Kidney tubule cell (primary cell): ENCODE data around the gene ST3GAL5.
"Not testable (repeated sequence)": the region's sequence is repeated elsewhere in the genome, so short reads cannot be mapped to it uniquely, and the experiment has no call there.

Experiments used
- DNase-seq: peaks from one replicate; pipeline ENCODE4 v3.0.0-alpha.2; 2018; ENCODE audit warnings: low spot score

The ST3GAL5 gene

DNA sequence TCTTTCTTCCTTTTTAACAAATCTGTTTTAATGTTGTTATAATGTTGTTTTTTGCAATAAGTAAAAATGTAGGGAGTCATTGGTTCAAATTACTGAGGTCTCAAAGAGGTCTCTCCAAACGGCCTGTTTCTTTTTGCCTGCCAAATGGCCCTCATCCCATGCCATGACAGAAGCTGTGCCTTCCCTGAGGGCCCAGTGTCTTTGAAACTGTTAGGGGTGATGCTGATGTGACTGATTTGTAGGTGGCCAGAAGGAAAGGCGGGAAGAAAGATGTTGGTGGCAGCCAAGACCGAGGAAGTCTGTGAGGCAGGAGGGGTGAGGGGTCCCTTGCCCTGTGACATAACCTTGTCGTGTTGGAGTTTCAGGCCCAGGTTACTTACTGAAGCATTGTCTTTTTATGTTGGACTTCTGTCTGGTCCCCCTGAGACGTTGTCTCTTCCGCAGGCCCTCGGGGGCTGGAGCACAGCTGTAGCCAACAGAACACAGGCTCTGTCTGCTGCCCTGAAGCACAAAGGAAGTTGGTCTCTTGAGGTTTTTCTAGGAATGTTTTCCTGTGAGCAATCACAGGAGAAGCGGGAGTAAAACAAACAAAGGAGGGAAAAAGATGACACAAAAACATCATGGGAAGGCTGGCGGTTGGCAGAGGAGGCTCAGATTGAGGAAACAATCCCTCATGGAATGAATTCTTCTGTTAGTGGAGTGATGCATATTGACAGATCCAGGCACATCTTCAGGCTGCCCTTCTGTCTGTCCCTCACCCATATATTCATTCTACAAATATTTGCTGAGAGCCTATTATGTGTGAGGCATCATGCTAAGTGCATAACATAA is 4.9 kb upstream of the ST3GAL5 start:
- peak; percentile 85 for DNase-seq

GRCh38 chr2:85892216-85892944 is 3.6 kb upstream of the ST3GAL5 start:
- no peak for DNase-seq

GRCh38 chr2:85890522-85891176 is 1.9 kb upstream of the ST3GAL5 start:
- no peak for DNase-seq

GRCh38 chr2:85889627-85890281 is 964 bp upstream of the ST3GAL5 start:
- DNase-seq = no peak

DNA sequence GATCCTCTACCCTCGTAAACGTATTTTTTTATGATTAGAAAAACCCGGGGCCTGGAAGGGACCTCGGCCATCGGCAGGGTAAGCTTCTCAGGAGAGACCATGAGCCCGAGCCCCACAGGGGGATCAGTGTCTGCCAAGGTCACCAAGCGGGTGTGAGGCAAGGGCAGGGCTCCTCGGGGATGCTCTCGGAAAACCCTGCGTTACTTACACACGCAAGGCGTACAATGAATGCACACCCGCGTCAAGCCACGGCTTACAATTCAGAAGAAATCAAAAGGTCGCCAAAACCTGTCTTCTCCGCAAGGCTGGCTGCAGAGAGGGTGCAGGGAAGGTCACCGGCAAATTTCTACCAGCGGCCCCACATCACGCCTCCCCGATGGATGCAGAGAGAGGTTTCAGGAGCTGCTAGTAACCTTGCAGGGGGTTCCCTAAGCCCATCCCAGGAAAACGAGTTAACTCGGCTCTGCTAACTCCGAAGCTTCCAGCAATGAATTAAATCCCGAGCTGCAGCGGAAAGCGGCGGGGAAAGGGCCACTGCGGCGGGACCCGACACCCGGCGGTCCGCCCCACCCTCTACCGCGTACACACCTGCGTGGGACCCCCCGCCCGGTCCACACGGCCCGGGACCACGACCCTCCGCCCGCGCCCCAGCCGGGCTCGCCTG is 638 bp downstream of the ST3GAL5 start:
- DNase-seq = no peak

DNA sequence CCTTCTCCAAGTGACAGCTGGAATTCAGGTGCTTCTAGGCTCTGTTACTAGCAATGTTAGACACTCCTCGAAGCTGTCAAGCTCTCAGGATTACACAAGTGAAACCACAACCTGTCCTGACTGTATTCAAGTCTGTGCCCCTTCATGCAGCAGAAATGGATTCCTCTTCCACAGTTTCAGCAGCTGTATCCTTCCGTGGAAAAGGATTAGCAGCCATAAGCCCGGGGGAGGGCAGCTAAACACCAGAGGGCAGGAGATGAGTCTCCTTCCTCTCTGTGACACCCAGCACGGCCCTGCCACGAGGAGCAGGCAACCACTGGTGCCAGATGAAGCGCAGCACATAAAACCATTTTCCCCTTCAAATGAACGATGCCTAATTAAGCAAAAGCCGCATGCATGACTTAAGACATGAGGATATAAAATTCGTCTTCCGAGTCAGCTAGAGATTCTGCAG is 1.2 kb downstream of the ST3GAL5 start:
- peak; percentile 55 for DNase-seq

GRCh38 chr2:85886590-85886989 is 2.2 kb downstream of the ST3GAL5 start:
- DNase-seq = peak; percentile 83

DNA sequence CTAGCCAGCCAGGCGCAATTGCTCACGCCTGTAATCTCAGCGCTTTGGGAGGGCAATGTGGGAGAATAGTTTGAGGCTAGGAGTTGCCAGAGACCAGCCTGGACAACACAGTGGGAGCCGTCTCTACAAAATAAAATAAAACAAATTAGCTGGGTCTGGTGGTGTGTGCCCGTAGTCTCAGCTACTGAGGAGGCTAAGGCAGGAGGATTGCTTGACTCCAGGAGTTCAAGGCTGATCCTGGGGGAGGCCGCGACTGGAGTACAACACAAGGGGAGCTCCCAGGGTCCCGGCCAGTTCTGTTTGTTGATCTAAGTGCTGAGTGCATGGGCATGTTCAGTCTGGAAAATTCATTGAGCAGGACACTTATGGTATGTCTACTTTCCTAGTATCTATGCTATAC is 2.6 kb downstream of the ST3GAL5 start:
- DNase-seq = no peak

- not testable (repeated sequence) for DNase-seq
These were observed 7.0 kb downstream of the ST3GAL5 start for GRCh38 chr2:85881781-85882180.

GRCh38 chr2:85880716-85881328 is 8.0 kb downstream of the ST3GAL5 start:
- DNase-seq = not testable (repeated sequence)

GRCh38 chr2:85878719-85879370 is 9.9 kb downstream of the ST3GAL5 start:
- peak; percentile 52 for DNase-seq

- DNase-seq = no peak
These were observed 13.3 kb downstream of the ST3GAL5 start for GRCh38 chr2:85875350-85876050.

- no peak for DNase-seq
These were observed 15.1 kb downstream of the ST3GAL5 start for GRCh38 chr2:85873679-85874078.

DNA sequence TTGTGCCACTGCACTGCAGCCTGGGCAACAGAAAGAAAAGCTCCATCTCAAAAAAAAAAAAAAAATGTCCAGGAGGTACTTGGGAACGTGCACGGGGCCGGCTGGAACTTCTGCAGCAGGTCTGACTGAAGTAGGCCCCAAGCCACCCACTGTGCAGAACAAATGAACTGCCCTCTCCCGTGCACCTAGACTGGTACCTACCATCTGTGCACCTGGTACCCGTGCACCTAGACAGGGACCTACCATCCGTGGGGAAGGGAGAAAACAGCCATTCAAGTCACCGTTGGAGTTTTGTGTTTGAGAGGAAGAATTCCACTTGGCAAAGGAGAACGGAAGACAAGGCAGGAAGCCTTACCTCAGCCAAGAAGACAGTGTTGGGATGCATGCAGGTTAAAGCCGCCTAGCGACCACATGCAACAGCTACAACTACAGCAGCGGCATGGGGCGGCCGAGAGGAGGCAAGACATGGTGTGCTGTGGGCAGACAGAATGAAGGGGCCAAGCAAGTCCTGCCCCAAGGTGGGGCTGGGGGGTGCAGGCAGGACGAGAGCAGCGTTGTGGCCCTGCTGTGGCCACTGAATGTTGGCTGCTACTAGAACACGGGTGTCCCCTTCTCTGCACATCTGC is 16.1 kb downstream of the ST3GAL5 start:
- no peak for DNase-seq

DNA sequence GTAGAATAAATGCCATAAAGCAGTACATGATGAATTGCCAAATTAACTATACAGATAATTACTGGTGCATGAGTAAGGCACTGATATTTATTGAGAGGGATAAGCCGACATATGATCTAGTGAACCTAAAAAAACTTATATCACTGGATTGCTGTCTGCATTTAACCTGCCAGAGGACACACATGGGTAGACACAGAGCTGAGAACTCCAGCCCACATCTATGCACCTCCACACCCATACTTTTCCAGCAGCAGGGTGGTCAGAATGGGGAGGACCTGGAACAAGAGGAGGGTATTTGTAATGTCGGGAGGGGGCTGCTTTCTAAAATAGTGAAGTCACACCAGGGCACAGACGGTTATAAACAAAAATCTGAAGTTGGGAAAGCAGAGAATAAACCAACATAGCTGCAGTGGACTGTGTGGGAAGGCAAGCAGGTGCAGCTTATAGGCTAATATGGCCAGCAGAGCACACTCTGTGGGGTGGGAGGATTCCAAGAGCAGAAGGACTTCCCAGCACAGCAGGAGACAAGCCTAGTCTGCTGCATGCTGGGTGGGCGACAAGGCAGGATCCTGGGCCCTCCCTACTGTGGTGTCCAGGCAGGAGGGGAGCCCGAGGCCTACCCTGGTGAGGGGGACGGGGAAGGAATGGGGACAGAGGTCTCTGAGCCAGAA is 17.2 kb downstream of the ST3GAL5 start:
- DNase-seq = no peak

GRCh38 chr2:85868822-85869221 is 20.0 kb downstream of the ST3GAL5 start:
- DNase-seq = no peak

DNA sequence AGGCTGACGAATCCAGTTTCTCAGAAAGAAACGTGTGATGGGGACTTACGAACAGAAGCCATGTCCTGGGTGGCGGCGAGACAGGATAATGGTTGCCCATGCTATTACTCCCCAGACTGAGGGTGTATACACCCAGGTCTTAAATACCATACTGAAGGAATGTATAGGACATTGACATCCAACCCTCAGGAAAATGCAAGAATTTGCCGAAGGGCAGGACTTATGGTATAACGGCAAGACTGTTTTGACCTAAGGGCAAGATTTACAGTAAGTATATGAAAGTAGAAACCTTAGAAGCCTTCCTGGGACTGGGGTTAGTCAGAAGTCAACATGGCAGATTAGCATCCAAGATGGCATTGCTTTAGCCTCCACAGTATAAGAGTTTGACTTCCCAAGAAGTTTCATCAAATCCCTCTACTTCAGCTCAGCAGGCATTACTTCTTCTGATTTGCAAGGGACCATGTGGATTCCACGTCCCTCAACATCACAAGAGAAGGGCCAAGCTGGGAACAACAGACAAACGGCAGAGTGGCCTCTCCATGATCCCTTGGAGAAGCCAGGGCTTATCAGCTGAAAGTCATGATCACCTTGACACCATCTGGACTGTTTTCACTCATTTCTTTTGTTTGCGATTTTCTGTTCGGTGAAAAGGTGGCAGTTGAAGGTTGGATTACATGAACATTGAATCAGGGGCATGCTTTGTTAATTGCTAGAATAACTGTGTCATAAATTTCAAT is 21.1 kb downstream of the ST3GAL5 start:
- no peak for DNase-seq

- no peak for DNase-seq
These were observed 21.7 kb downstream of the ST3GAL5 start for GRCh38 chr2:85867121-85867520.
